Sigmoid colon (tissue), 7 donors: ENCODE results near the gene GJD3. TPM values are rescaled to one million over a fixed set of nuclear protein-coding genes. Genes with fewer than 3 reads are reported as not detected.

ENCODE experiments used
- DNase-seq: peaks from one replicate; pipeline ENCODE4 v3.0.0-alpha.2; 2019
- H3K27ac ChIP-seq, 4 donors: fragments of 200-600 bp; sonication (generic); one replicate each; pipeline ENCODE4 v1.5.1; 2016 to 2019; ENCODE audit warnings: mild to moderate bottlenecking in 1 of 4
- H3K27me3 ChIP-seq, 3 donors: fragments of 200-600 bp; sonication (generic); one replicate each; pipeline ENCODE4 v1.5.1; 2019; ENCODE audit warnings: mild to moderate bottlenecking in 1 of 3
- H3K36me3 ChIP-seq, 4 donors: fragments of 200-600 bp; sonication (generic); one replicate each; pipeline ENCODE4 v1.5.1; 2016 to 2019
- H3K4me1 ChIP-seq, 4 donors: fragments of 200-600 bp; sonication (generic); one replicate each; pipeline ENCODE4 v1.5.1; 2017 to 2019
- H3K4me3 ChIP-seq, 4 donors: fragments of 200-600 bp; sonication (generic); one replicate each; pipeline ENCODE4 v1.5.1; 2017 to 2019; ENCODE audit warnings: mild to moderate bottlenecking in 2 of 4, moderate library complexity in 1 of 4
- H3K9me3 ChIP-seq, 4 donors: fragments of 200-600 bp in 3 of 4; sonication (generic) in 3 of 4; one replicate each; pipeline versions ENCODE4 v1.5.1 to v1.6.1; 2013 to 2019
- EP300 ChIP-seq, 4 donors: sonication (generic); formaldehyde crosslinking; IDR thresholded peaks; one replicate each; pipeline ENCODE4 v1.6.1; 2017; ENCODE audit warnings: antibody characterized with exemption in 4 of 4
- POLR2A ChIP-seq, 2 donors: fragments of 450-650 bp; IDR thresholded peaks; one replicate each; pipeline ENCODE4 v1.6.1; 2016; ENCODE audit warnings: antibody characterized with exemption in 2 of 2, mild to moderate bottlenecking in 2 of 2, moderate library complexity in 2 of 2
- POLR2AphosphoS5 ChIP-seq, 4 donors: sonication (generic); formaldehyde crosslinking; IDR thresholded peaks; one replicate each; pipeline ENCODE4 v1.6.1; 2017; ENCODE audit warnings: antibody characterized with exemption in 4 of 4
- WGBS, 2 donors: extraction: QIAGEN DNeasy Blood & Tissue Kit; methylation state at CpG; one replicate each; pipeline ENCODE4 v1.1.7; 2013; 5-methylcytosine and 5-hydroxymethylcytosine counted together
- intact Hi-C: fragments of 100-400 bp; cut with DNase I; formaldehyde crosslinking; loops from one replicate; pipeline ENCODE4 v1.15.1; 2023
- polyA plus RNA-seq, 3 donors: library from polyadenylated mRNA; stranded (reverse); fragments of 200-250 nt; gene quantifications; one replicate each; pipeline ENCODE4 v1.2.3, GENCODE V29; 2013
- total RNA-seq, 4 donors: library from RNA; depleted of rRNA; stranded (reverse); fragments of >200 nt; gene quantifications; one replicate each; pipeline ENCODE4 v1.1.0, GENCODE V29; 2016
- TF ChIP-seq, protein P1 (sequence below), 4 experiments: fragments of 450-650 bp in 3 of 4; fragments of 200-600 bp in 1 of 4; IDR thresholded peaks; one replicate each; pipeline ENCODE4 v1.5.1; 2016 to 2019; ENCODE audit warnings: antibody characterized with exemption in 4 of 4, mild to moderate bottlenecking in 3 of 4, moderate library complexity in 2 of 4
- donor health status: healthy with polysubstance abuse.
- donor health status: Bipolar disorder and iron deficiency.
- donor health status: healthy.

GJD3 gene
- total and polyA plus RNA-seq, 7 donors = 0.49 to 2.1 (median 0.64) TPM; not detected in 4

DNA sequence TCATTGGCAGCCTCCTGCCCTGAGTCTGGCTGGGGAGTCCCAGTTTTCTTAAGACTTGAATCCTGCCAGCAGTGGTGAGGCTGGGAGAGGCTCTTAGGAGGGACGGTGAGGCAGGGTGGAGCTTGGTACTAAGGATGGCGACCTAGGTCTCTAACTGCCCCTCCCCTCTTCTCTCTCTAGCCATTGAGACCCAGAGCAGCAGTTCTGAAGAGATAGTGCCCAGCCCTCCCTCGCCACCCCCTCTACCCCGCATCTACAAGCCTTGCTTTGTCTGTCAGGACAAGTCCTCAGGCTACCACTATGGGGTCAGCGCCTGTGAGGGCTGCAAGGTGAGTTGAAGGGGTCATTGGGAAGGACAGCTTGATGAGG, 16.4 kb downstream of the GJD3 start:
- H3K27me3 ChIP-seq = no peaks in the 10 kb centered on the region
- intact Hi-C loops = no loop called here
- DNase-seq = no peak
- peaks cover 8 to 29% (median 16%) of the 10 kb centered on the region in 4 donors for H3K36me3 ChIP-seq
- 61 to 76% methylated on average over 5 of the region's 5 CpGs for WGBS, 2 donors
- no peaks in the 10 kb centered on the region for H3K9me3 ChIP-seq
- TF ChIP-seq POLR2AphosphoS5 (IDR thresholded peaks at IDR 0.05) (no peak), POLR2A (IDR thresholded peaks at IDR 0.05) (no peak), EP300 (IDR thresholded peaks at IDR 0.05) (no peak)
- TF ChIP-seq, protein P1, sequence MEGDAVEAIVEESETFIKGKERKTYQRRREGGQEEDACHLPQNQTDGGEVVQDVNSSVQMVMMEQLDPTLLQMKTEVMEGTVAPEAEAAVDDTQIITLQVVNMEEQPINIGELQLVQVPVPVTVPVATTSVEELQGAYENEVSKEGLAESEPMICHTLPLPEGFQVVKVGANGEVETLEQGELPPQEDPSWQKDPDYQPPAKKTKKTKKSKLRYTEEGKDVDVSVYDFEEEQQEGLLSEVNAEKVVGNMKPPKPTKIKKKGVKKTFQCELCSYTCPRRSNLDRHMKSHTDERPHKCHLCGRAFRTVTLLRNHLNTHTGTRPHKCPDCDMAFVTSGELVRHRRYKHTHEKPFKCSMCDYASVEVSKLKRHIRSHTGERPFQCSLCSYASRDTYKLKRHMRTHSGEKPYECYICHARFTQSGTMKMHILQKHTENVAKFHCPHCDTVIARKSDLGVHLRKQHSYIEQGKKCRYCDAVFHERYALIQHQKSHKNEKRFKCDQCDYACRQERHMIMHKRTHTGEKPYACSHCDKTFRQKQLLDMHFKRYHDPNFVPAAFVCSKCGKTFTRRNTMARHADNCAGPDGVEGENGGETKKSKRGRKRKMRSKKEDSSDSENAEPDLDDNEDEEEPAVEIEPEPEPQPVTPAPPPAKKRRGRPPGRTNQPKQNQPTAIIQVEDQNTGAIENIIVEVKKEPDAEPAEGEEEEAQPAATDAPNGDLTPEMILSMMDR (IDR thresholded peaks at IDR 0.05) = no peak
- peaks cover 0 to 89% (median 88%) of the 10 kb centered on the region in 4 donors for H3K4me1 ChIP-seq
- peak overlapping the region in 1 of 4 donors; percentile 1 for H3K4me3 ChIP-seq
- H3K27ac ChIP-seq = peak overlapping the region; percentile 94 to 99 (median 96)

GRCh38 chr17:40347319-40348135, 17.0 kb downstream of the GJD3 start:
- WGBS, 2 donors = 50 to 60% methylated on average over 9 of the region's 9 CpGs
- Histone ChIP-seq H3K27me3 (no peaks in the 10 kb centered on the region), H3K4me1 (peaks cover 0 to 95% (median 91%) of the 10 kb centered on the region in 4 donors), H3K9me3 (no peaks in the 10 kb centered on the region), H3K4me3 (peak overlapping the region in 2 of 4 donors; percentile 7 to 9), H3K27ac (peak overlapping the region; percentile 94 to 99 (median 96)), H3K36me3 (peaks cover 6 to 23% (median 12%) of the 10 kb centered on the region in 4 donors)
- DNase-seq = no peak
- no peak for TF ChIP-seq POLR2A (IDR thresholded peaks at IDR 0.05)
- TF ChIP-seq, protein P1 (IDR thresholded peaks at IDR 0.05) = no peak
- intact Hi-C loops = no loop called here

DNA sequence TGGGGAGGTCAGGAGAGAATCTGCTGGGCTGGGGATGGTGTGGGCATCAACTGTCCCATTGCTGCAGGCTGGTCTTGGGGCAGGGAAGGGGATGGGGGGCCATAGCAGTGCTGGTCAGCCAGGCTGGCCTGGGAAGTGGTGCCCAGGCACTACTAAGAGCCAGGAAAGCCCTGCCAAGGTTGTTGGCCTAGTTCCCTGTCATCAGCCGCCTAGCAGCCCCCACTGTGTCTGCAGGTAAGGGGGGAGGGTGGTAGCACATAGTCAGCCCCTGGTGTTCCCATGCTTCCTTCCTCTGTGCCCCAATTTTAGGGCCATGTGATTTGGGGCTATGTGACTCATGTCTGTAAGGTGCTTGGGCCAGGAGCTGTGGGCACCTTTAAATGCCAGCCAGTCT, 17.8 kb downstream of the GJD3 start:
- peaks cover 0 to 15% (median 5%) of the 10 kb centered on the region in 4 donors for H3K36me3 ChIP-seq
- H3K27me3 ChIP-seq = no peaks in the 10 kb centered on the region
- no peak for DNase-seq
- H3K27ac ChIP-seq = peak overlapping the region; percentile 94 to 99 (median 96)
- intact Hi-C loops = no loop called here
- H3K4me3 ChIP-seq = peak overlapping the region in 3 of 4 donors; percentile 7 to 83 (median 82)
- TF ChIP-seq EP300 (IDR thresholded peaks at IDR 0.05) = no peak
- no peak for TF ChIP-seq POLR2A (IDR thresholded peaks at IDR 0.05)
- TF ChIP-seq POLR2AphosphoS5 (IDR thresholded peaks at IDR 0.05) = no peak
- TF ChIP-seq, protein P1 (IDR thresholded peaks at IDR 0.05) = no peak
- 36 to 55% methylated on average over 1 of the region's 1 CpG for WGBS, 2 donors
- H3K4me1 ChIP-seq = peaks cover 0 to 94% (median 89%) of the 10 kb centered on the region in 4 donors
- no peaks in the 10 kb centered on the region for H3K9me3 ChIP-seq

DNA sequence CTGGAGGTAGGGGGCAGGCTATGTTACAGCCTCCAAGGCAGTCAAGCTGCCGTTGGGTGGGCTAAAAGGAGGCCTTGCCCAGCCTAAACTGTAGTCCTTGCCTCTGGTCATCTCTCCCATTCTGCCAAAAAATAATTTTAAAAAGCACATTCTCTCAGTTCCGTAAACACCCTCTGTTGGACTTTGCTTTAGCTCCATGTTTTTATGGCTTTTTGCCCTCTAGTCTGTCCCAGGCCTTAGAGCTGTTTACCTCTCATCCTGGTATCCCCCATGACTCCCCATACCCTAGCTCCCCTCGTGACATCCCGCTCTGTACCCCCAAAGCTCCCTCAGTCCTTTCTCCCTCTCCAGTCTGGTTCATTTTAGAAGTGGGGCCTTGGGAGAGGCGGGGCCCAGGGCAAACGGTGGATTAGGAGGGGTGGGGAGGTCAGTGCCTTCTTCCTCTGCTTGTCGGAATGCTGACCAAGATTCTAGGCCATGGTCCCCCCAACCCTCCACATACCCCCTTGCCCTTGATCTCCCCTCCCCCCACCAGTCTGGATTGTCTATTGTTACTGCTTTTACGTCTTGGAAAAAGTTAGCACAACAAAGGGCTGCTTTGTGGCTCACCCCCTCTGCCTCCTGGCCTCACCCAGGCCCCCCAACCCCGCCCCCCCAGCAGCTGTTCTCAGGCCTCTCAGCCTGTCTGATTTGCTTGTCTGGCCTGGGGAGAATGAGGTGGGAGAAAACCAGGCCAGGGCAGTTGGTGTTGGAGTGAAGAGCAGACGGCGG, 18.4 kb downstream of the GJD3 start:
- peaks cover 0 to 88% (median 85%) of the 10 kb centered on the region in 4 donors for H3K4me1 ChIP-seq

More for the DNA sequence above, 18.4 kb downstream of the GJD3 start:
- no peak for DNase-seq
- H3K36me3 ChIP-seq = peaks cover 0 to 10% (median under 1%) of the 10 kb centered on the region in 4 donors
- intact Hi-C loops = loop anchor here (2.0 kb wide), 1 partner anchor 143 kb away; no protein-coding TSS in a partner anchor
- TF ChIP-seq POLR2A (IDR thresholded peaks at IDR 0.05) (no peak), POLR2AphosphoS5 (IDR thresholded peaks at IDR 0.05) (no peak), EP300 (IDR thresholded peaks at IDR 0.05) (no peak)
- TF ChIP-seq, protein P1 (IDR thresholded peaks at IDR 0.05) = no peak
- 17 to 49% methylated on average over 11 of the region's 11 CpGs for WGBS, 2 donors
- peak overlapping the region; percentile 94 to 99 (median 96) for H3K27ac ChIP-seq
- H3K4me3 ChIP-seq = peak overlapping the region; percentile 26 to 83 (median 82)
- H3K27me3 ChIP-seq = no peaks in the 10 kb centered on the region
- H3K9me3 ChIP-seq = no peaks in the 10 kb centered on the region
